SH-SY5Y (cell line): ENCODE results near the gene TMEFF1.

Experiments used
- GATA2 ChIP-seq: IDR thresholded peaks from 2 replicates; pipeline ENCODE4 v1.6.1; 2011; ENCODE audit warnings: mild to moderate bottlenecking, low read depth, low read length
- GATA3 ChIP-seq: IDR thresholded peaks from 2 replicates; pipeline ENCODE4 v1.6.1; 2011; ENCODE audit warnings: low read depth, mild to moderate bottlenecking, low read length, moderate library complexity

DNA sequence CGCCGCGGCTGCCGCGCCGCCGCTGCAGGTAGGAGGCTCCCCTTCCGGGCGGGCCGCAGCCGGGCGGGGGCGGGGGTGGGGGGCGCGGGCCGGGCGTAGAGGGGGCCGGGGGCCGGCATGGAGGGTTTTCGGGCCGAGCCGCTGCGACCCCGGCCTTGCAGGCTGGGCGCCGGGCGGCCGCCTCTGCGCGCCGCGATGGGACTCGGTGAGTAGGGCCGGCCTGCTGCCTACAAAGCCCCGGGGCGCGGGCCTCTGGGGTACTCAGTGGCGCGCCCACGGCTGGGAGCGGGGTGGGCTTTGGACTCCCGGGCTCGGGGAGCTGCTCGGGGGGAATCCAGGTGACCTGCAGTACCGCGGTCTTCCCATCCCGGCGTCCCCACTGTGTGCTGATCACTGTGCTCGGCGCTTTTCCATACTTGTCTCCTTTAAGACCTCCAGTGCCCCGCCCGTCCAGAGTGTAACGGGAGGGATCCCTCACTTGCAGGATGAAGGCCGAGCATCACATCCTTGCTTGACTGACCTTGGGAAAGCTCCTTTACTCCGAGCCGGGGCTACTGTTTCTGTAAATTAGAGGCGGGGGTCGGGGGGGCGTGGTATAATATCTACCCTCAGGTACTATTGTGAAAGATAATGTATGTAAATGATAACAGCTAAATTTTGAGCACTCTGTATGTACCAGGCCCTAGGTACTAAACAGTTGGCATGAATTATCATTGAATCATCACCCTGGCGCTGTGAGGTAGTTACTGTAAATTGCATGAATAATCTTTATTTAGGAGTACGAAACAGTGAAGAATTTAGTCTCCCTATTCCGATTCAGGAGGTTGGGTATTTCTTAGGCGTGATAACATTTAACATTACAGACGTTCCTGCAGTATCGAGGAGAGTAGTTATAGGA lies 45.3 kb upstream of the TMEFF1 start:
- TF ChIP-seq GATA3 (no peak), GATA2 (no peak)
